HS-5 (cell line): Measurements from ENCODE around the gene CLK4.

Experiments used
- DNase-seq: peaks from one replicate; pipeline ENCODE4 v3.0.0-alpha.2; 2012; ENCODE audit warnings: low read depth

The CLK4 gene

DNA sequence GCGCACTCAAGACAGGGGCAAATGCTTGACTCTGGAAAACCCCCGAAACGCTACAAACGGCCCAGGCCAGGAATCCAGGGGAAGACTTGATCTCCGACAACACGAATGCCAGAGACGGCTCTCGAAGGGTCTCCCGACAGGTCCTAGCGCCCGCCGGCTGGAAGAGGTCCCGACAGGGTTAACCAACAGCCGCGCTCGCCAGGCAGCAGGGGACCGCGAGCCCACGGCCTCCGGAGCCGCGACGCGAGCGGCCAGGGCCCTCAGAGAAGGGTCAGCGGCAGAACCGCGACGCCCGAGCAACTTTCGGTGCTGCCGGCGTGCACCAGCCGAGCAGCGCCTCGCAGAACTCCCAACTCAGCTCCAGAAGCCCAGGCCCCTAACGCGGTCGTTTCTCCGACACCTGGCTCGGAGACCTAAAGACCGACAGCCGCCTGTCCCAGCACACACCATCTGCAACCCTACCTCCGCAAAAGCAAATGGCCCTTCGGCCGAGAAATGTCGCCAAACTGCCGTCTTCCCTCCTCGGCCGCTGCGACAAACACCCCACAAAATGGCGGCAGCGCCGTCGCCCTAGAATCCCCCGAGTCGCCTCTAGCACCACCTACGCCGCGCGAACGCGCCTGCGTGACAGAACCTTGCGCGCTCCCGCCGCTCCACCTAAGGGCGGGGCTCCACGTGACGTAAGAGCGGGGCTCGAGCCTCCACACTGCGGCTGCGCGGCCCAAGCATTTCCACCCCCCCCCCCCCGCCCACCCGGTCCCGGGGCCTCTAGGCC is at the start of gene CLK4:
Gene CLK4, minus strand, starts transcription at position 567 of the 775 bp plus-strand sequence. CDS start 3,634 bp downstream, outside the sequence.
- peak; percentile 70 for DNase-seq

DNA sequence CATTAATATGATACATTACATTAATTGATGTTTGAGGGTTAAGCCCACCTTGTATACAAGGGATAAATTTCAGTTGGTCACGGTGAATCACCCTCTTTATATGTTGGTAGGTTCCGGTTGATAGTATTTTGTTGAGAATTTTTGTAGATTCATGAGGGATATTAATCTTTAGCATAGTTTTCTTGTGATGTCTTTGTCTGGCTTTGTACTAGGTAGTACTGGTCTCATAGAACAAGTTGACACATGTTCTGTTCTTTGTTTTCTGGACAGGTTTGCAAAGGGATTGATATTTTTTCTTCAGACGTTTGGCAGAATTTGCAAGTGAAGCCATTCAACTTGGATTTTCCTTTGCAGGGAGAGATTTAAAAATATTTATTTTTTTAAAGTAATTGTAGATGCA is 49.1 kb upstream of the CLK4 start:
- no peak for DNase-seq

DNA sequence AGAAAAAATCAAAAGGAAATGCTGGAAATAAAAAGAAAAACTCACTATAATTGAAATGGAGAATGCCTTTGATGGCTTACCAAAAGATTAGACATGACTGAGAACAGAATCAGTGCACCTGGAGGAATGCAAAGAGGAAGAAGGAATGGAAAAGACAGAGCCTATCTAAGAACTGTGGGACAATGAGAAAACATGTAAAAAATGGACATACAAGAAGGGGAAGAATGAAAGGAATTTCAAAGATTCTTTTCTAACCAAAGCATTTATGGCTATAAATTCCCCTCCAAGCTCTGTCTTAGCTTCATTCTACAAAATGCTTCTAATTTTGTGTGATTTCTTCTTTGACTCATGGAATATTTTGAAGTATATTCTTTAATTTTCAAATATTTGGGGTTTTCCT is 47.5 kb upstream of the CLK4 start:
- no peak for DNase-seq

DNA sequence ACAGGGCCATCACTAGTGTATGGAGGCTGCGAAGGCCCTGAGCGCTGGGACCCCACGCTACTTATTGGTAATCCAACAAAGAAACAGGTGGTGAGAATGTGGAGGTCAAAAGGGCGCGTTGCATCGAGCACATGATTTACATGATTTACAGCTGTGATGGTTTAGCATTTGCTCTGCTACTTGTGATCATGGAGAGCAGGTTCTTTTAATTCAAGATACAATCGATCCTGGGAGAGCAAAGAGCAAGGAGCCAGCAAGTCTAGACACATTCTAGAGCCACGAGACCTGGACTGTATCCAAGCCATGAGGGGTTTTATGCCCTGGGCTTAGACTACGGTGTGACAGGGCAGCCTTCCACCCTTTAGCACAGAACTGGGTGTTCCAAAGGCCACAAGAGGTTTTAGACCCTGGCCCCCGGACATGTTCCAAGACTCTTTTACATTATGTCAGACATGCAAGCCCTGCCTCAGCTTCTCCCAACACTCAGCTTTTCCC is 47.0 kb upstream of the CLK4 start:
- DNase-seq, result no peak

- no peak for DNase-seq
These were observed 45.8 kb upstream of the CLK4 start for GRCh38 chr5:178672630-178673029.

GRCh38 chr5:178671602-178672144 is 44.8 kb upstream of the CLK4 start:
- no peak for DNase-seq

GRCh38 chr5:178670351-178670885 is 43.6 kb upstream of the CLK4 start:
- DNase-seq, result no peak

DNA sequence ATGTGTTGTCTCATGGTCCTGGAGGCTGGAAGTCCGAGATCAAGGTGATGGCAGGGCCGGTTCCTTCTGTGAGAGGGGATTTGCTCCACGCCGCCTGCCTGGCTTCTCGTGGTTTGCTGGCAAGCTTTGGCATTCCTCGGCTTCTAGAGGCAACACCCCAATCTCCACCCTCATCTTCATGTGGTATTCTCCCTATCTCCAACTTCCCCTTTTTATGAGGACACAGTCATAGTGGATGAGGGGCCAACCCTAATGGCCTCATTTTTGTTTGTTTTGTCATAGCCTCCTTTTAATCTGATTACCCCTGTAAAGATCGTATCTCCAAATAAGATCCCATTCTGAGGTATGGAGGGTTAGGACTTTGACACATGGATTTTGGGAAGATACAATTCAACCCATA is 41.7 kb upstream of the CLK4 start:
- DNase-seq, result no peak

GRCh38 chr5:178667688-178668087 is 40.8 kb upstream of the CLK4 start:
- DNase-seq, result no peak

DNA sequence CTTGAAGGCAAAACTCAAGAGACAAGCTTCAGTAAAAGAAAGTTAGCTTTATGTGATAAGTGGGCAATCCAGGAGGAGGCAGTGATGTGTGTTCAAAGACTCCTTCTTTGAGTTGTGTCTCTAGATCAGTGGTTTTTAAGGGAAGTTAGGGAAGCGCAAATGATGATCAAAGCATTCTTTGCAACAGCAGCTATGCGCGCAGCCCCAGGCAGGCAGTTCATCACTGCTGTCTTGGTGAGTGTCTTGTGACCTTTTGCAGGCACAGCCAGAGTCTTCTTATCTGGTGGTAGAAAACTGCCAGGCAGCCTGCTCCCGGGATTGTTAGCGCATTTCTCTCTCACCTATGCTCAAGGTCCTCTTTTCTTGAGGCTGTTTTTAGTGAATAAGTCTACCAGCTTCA is 40.3 kb upstream of the CLK4 start:
- no peak for DNase-seq

GRCh38 chr5:178664141-178664540 is 37.3 kb upstream of the CLK4 start:
- DNase-seq, result no peak

DNA sequence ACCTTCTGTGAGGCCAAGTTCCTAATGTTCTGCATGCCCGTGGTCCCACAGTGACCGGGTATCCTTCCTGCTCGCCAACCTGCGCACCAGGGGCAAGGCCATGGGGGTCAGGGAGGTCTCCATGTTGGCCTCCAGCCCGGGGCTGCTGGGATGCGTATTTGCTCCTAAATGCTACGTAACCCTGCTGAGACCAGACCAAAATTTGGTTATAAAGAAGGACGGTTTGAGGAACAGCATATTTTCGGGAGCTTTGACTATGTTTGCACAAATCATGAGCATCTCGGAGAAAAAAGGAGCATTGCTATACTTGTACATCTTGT is 35.7 kb upstream of the CLK4 start:
- DNase-seq, result no peak

DNA sequence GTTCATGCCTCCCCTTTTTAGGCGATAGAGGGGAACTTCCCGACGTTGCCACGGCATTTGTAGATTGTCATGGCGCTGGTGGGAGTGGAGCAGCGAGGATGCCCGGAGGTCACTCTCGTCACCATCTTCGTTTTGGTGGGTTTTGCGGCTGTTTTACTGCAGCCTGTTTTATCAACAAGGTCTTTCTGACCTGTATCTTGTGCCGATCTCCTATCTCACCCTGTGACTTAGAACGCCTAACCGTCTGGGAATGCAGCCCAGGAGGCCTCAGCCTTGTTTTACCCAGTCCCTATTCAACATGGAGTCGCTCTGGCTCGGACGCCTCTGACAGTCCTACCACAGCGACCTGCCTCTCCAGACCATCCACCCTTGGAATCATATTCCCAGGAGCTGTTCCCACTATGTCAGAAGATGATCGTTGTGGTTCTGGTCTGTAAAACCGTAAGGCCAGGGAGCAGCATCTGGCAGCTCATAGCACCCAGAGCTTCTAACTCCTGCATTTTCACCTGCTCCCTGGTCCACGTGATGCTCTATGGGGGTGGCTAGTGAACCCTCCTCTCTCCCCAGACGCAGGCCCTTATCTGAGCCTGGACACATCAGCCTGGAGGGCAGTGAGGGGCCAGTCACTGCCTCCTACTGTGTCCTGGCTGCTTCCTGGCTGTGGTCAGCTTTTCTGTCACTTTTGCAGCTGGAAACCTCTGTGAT is 35.1 kb upstream of the CLK4 start:
- DNase-seq, result no peak

- DNase-seq, result no peak
These were observed 24.4 kb upstream of the CLK4 start for GRCh38 chr5:178651046-178651810.

DNA sequence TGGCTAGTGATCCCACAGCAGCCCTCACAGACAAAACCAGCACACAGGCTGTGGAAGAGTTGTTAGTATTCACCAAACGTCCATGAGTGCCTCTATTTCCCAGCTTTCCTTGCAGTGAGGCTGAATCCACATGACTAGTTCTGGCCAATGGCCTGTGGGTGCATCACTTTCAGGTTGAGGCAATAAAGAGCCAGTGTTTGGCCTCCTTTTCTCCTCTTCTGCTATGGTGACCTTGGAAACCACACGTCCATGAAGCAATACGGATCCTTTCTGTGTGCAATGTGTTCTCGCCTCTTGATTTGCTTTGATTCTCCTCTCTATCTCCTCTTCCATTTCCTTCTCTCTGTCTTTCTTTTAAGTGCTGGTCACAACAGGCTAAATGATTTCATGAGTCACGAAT is 23.4 kb upstream of the CLK4 start:
- DNase-seq, result no peak

DNA sequence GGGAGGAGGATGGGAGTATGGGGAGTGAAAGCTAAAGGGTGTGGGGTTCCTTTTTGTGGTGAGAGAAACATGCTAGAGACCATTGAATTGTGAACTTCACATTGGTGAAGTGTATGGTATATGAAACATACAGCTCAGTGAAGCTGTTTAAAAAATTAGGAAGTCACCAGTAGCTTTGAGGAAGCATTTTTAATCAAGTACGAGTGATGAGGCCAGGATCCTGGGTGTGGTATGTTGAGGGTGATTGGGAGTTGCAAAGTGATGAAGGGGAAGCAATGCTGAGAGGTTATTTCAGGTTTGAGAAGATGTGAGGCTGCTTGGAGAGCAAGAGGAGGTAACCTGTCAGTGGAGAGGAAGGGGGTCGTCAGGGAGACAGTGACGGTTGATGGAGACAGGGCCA is 22.7 kb upstream of the CLK4 start:
- DNase-seq, result no peak

DNA sequence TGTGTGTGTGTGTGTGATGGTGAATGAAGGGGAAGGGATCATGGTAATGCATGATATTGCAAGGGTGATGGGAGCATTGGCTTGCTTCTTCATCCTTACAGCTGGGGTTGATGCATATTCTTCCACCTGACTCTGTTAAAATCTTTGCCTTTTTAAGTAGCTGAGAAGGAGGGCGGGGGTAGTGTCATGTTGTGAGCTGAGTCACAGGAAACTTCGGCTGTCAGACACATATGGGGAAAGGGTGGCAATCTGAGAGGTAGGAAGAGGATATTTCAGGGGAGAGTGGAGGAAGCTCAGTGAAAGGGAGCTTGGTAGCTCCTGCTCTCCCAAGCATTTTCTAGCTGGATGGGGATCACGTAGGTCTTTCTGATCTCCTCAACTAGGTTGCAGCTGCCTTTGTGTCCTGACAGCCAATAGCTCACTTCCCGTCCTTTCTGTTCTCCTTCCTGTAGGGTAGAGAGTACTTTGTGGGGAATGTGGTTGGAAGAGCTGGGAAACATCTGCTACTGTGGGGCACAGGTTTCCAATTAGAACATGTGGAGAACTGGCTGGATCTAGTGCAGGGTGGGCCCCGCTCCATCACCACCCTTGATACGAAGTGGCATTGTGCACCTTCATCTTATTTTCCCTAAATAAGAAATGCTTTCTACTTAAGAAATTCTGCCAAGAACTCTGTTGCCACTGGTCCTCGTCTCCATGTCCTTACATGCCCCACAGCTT is 18.1 kb upstream of the CLK4 start:
- no peak for DNase-seq

GRCh38 chr5:178642351-178642909 is 15.6 kb upstream of the CLK4 start:
- peak; percentile 3 for DNase-seq

DNA sequence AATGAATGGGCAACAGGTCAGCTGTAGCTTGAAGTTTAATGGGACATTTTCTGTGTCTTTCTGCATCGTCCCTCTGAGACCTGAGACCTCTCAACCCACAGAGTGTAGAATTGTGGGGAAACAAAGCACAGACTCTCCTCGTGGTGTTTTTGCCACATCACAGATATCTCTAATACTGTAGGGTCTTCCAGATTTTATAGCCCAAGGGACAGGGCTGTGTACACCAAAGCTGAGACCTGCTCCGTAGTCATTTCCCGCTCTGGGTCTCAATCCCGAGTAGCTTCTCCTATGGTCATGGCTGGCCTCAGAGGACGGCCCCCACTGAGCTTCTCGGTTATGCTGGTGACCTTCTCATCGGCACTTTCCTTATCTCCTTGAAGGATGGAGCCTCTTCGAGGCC is 14.9 kb upstream of the CLK4 start:
- no peak for DNase-seq

- DNase-seq, result no peak
These were observed 13.6 kb upstream of the CLK4 start for GRCh38 chr5:178640331-178641045.
